ENCODE data around the gene SUPT6H. TPM values are rescaled to one million over a fixed set of nuclear protein-coding genes. Genes with fewer than 3 reads are reported as not detected.

Gene SUPT6H
- total and polyA plus RNA-seq, 9 of the 15 experiments (the other 6 are each of a cell fraction or from before 2014, with no cell fraction given) = 1.7 to 77.7 (median 49.2) TPM

DNA sequence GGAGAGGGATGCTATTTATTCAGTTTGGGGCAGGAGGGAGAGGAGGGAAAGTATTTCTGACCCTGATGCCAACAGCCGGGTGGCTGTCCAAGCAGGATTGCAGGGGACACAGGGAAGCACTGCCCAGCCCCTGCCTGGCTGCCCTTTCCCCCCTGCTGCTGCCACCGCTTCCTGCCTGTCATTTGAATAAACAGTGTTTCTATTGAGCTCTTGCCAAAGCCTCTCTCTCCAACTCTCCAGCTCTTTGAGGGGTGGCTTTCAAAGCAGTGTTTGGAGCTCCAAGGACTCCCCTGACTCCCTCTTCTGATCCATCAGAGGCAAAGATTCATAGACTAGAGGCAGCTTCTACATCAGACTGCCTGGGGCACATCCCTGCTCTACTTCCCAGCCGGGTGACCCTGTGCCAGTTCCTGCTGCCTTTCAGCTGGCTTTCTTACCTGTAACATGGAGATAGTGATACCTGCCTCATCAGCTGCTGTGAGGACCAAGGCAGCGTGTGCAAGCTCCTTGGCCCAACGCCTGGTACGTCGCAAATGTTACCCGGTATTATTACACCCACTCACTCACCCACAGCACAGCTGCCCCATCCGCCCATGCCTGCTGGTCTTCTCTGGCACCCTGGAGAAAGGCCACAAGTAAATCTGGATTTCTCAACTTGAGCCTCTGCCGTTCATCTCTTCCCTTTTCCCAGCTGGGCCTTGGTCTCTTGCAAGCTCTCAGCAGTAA, 40.2 kb downstream of the SUPT6H start:
- ATAC-seq = no peak
- in situ Hi-C loops (cut with MboI) = no loop called here
- 93% methylated on average over 10 of the region's 10 CpGs for WGBS (ENCODE audit: insufficient coverage, low coverage, missing lambda C conversion rate)

More for the DNA sequence above, 40.2 kb downstream of the SUPT6H start:
- Histone ChIP-seq H3K9me3 (replicated peaks; ENCODE audit: control insufficient read depth, insufficient read depth, low read depth, low read length) (no peaks in the 10 kb centered on the region), H3K27ac (ENCODE audit: extremely low read depth, low read depth, low read length) (no peak overlapping the region), H3K9ac (ENCODE audit: insufficient read depth in 1 of 2, low read depth in 2 of 2, low read length in 2 of 2) (peak overlapping the region in 1 of 2 experiments; percentile 69; a peak in 1 of 4 replicates), H4K20me1 (replicated peaks; ENCODE audit: control insufficient read depth, insufficient read depth, low read length) (no peaks in the 10 kb centered on the region; the same call in 1 of the 2 replicates), H3K4me1 (replicated peaks in 1 of 2; ENCODE audit: control insufficient read depth in 2 of 2, insufficient read depth in 2 of 2, low read length in 2 of 2) (peaks cover 2 to 7% of the 10 kb centered on the region in 2 experiments; a peak in 3 of 5 replicates), H3K9me1 (ENCODE audit: control insufficient read depth, insufficient read depth, low read length) (no peaks in the 10 kb centered on the region), H3K4me2 (ENCODE audit: insufficient read depth, low read length) (no peak overlapping the region), H3K4me3 (no peak overlapping the region), H3K27me3 (ENCODE audit: control insufficient read depth in 2 of 2, insufficient read depth in 2 of 2, low read length in 2 of 2) (no peaks in the 10 kb centered on the region), H2AFZ (ENCODE audit: low read depth, low read length) (no peak overlapping the region), H3K79me2 (ENCODE audit: control insufficient read depth, insufficient read depth, low read length) (no peaks in the 10 kb centered on the region), H3K36me3 (ENCODE audit: control insufficient read depth, insufficient read depth, low read length) (peaks cover 80% of the 10 kb centered on the region)
- POLR2A ChIA-PET = interaction anchor here (0.6 to 4.0 kb wide), 19 partner anchors 8 to 522 kb away, joined by 3 to 27 read pairs (median 3); partner anchors contain the start of genes PROCA1, RPL23A, SDF2 and SUPT6H
- FAIRE-seq (no peak), DNase-seq (ENCODE audit: extremely low read depth in 1 of 4, low spot score in 3 of 4) (no peak)
- intact Hi-C loops (cut with micrococcal nuclease) = no loop called here
- CTCF ChIA-PET (ENCODE audit: low intra/inter-chr PET ratio) = no interaction called here
- no TSS peak for BruUV-seq (replicated peaks)
- TF ChIP-seq CSDE1 (IDR thresholded peaks at IDR 0.05) (no peak), NEUROD1 (IDR thresholded peaks at IDR 0.05; ENCODE audit: borderline replicate concordance, low read depth, low read length, partially characterized antibody) (no peak), CBX8 (IDR thresholded peaks at IDR 0.05; ENCODE audit: borderline replicate concordance, extremely low read depth, low read depth, low read length, poor library complexity, severe bottlenecking) (no peak), BCOR (IDR thresholded peaks at IDR 0.05) (no peak), MYBL2 (IDR thresholded peaks at IDR 0.05; ENCODE audit: low read depth) (no peak), MYBL2 (CRISPR knock-in tag; IDR thresholded peaks at IDR 0.05; ENCODE audit: borderline replicate concordance) (no peak), POLR2G (IDR thresholded peaks at IDR 0.05; ENCODE audit: low read depth, low read length) (0 out of 2 replicates have a peak, but pooled peaks have one; percentile 17), SIN3B (IDR thresholded peaks at IDR 0.05; ENCODE audit: low read depth) (no peak)
- TF ChIP-seq, protein P1, sequence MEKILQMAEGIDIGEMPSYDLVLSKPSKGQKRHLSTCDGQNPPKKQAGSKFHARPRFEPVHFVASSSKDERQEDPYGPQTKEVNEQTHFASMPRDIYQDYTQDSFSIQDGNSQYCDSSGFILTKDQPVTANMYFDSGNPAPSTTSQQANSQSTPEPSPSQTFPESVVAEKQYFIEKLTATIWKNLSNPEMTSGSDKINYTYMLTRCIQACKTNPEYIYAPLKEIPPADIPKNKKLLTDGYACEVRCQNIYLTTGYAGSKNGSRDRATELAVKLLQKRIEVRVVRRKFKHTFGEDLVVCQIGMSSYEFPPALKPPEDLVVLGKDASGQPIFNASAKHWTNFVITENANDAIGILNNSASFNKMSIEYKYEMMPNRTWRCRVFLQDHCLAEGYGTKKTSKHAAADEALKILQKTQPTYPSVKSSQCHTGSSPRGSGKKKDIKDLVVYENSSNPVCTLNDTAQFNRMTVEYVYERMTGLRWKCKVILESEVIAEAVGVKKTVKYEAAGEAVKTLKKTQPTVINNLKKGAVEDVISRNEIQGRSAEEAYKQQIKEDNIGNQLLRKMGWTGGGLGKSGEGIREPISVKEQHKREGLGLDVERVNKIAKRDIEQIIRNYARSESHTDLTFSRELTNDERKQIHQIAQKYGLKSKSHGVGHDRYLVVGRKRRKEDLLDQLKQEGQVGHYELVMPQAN (IDR thresholded peaks at IDR 0.05; ENCODE audit: borderline replicate concordance) = no peak

Measured in K562 (cell line).